Measurements from ENCODE around the gene TLCD3B.
"Not testable (repeated sequence)": the region's sequence is repeated elsewhere in the genome, so short reads cannot be mapped to it uniquely, and the experiment has no call there.

TLCD3B gene

DNA sequence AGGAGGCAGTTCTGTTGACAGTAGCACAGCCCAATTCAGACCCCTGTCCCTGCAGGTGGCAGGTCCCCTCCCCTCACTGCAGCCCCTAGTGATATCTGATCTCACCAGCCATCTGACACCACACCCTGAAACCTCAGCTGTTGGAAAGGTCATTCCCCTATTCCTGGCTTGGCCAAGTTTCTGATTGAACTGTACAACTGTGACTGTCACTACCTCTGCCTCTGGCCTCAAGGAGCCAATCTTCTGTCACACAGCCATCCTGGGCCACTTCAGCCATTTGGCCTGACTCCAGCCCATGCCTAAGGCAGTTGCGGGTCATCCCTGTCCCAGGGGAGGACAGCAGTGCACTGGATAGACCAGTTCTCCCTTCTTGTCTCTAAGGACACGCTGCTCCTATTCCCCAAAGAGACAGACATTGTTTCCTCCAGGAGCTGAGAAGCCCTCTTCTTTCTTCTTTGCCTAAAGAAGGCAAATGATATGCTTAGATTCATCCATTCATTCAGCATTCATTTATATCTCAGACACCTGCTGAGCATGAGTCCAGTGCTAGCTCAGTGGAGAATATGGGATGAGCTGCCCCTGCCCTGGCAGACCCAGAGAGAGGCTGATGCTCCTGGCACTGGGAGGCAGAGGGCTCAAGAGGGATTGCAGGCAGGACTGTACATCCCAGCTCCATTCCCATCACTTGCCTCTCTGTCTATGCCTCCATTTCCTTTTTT lies 29.9 kb upstream of the TLCD3B start:
- no peak for DNase-seq

DNA sequence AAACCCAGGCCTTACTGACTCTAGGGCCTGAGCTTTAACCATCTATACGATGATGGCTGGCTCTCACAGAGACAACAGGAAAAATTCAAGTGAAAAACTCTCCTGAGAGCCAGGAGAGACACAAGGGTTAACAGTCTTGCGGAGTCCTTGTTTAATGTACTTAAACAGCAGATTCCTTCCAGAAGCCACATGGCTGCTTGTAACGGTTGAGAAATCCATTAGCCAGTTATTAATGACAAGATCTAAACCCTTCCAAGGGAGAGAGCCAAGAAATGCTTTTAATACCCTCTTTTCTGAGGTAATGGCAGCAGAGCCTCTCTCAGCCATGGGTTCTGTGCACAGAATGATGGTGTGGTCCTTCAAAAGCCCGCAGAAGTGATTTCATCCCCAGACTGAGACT lies 29.3 kb upstream of the TLCD3B start:
- DNase-seq = no peak

DNA sequence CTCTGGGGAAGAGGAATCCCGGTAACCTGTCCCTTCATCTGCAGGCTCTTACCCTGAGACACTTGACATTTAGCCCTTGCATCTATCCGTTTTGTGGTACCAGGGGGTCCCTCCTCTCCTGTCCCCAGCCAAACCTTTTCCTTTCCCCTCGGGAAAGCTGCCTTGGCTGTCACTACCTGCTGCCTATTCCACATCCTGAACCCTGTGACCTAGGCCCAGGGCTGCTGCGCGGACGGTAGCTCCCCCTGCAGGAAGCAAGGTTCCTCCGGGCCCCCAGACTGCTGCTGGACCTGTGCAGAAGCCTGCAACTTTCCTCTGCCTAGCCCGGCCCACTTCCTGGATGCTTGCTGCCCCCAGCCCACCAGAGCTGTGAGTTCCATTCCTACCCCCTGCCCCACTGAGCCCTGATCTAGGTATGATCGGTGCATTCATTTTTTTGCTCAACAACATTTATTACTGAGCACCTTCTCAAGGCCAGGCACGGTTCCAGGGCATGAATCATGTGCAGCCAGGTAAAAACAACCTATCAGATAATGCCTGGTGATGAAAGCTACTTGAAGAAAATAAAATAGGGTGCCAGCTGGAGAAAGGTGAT lies 24.0 kb upstream of the TLCD3B start:
- peak; percentile 48 for DNase-seq

DNA sequence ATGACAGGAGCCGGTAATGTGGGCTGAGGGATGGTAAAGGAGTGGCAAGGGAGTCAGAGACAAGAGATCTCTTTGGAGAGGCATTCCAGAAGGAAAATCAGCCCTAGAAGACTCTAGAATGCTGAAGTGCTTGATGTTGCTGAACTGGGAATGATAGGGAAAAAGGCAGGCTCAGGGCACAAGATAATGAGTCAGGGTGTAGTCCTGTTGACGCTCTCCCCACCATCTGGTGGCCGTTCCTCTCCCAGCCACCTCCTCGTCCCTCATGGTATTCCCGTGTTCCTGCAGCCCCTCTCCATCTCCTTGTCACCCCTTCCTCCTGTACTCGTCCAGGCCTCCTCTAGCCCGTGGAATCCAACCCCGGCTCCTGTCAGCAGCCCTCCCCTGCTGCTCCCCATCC lies 23.4 kb upstream of the TLCD3B start:
- no peak for DNase-seq

DNA sequence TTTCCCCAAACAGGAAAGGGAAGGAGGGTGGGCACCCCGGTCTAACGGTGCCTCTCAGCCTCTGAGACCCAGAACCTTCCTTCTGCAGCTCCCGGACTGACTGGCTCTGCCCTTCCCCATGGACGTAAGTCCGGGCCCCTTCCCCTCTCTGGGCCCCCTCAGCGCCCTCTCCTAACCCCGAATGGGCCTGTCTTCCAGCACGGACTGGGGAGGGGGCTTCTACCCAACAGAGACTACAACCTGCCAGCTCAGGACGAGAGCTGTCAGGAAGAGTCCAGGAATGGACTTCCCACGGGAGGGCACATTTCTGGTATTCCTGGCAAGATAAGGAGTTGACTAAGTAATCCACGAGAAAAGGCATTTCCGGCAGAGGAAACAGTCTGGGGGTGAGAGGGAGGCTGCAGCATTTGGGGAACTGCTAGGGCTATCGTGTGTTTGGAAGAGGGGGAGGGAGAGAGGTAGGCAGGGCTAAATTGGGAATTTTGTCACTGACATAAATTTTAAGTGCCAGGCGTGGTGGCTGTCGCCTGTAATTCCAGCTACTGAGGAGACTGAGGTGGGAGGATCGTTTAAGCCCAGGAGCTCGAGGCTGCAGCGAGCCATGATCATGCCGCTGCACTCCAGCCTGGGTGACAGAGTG lies 22.4 kb upstream of the TLCD3B start:
- no peak for DNase-seq

DNA sequence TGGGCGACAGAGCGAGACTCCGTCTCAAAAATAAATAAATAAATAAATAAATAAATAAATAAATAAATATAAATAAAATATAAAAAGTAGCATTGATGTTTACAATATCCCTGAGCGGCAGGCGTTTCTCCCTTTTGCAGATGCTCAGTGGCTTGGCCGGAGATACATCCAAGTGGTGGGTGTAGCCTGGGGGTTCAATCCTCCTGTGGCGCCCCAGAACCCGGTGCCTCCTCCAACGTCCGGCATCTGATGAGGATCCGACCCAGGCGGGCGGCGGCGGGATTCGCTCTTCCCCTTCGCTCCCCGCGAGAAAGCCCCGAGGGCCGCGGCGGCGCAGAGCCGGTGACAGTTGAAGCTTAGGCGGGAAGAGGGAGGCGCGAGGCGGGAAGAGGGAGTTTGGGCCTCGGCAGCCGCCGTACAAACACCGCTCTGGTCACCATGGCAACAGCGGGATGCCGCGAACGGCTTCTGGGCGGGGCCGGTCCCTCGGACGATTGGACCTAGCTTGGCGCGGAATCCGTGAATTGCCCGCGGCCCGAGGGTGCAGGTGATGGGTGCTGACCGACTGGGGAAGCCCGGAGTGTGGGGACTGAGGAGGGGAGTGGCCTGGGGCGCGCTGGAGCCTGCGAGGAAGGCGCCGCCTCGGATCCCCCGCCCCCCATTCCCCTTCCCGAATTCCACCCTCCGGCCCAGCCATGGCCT lies 21.8 kb upstream of the TLCD3B start:
- peak; percentile 94 for DNase-seq

DNA sequence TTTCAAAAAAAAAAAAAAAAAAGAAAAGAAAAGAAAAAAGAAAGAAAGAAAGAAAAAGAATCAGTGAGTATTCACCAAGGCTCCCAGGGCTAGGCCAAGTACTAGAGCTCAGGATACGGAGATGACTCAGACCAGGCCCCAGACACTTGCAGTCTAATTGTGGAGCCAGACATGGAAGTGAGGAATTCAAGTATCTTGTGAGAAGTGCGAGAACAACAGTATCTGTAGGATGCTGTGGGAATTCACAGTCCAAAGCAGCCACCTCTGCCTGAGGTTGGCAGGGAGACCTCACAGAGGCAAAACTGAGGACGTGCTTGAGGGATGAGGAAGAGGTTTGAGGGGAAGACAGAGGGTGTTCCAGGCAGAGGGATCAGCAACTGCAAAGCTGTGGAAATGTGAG lies 20.4 kb upstream of the TLCD3B start:
- DNase-seq = no peak

DNA sequence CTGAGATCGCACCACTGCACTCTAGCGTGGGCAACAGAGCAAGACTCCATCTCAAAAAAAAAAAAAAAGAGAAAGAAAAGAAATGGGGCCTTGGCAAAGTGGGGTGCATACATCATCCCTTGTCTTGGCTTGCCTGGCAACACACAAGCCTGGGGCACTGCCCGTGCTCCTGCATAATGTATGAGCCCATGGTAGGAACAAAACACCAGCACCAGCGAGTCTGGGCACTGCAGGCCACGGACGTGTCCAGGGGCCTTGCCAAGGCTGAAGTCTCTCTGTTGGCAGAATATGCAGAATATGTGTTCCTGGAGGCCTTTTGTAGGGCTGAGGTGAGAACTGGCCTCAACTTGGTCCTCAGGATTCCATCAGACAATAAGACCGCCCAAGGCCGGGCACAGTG lies 18.8 kb upstream of the TLCD3B start:
- DNase-seq = no peak

DNA sequence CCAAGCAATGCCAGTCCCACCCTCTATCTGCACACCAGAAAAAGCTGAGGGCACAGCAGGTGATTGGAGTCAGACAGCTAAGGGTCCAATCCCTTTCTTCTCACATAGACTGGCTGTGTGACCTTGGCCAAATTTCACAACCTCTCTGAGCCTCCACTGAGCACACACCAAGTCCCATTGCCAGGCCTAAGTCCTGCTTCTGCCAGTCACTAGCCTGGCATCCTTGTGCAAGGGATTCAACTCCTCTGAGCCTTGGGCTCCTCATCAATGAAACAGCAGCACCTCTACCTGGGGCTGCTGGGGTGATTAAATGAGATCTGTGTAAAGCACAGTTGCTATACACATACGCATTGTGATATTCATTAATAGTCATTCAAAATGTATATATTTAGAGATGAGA lies 15.5 kb upstream of the TLCD3B start:
- DNase-seq = no peak

DNA sequence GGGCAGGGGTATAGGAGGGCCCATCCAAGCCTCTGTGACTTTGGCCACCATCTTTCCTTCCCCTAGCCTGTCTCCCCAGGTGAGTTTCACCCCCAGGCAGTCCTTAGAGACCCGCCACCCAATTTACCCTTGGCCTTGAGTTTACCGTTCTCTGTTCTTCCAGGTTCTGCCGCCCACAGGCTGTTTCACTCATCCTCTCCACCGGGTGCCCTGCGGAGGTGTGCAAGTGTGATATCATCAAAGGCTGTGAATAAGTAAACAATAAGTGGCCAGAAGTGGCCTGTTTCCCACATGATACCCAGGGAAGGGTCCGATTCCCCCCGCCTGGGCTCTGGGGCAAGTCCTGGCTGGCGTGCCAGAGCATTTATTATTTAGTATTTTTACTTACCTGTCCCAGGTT lies 15.1 kb upstream of the TLCD3B start:
- DNase-seq = no peak

DNA sequence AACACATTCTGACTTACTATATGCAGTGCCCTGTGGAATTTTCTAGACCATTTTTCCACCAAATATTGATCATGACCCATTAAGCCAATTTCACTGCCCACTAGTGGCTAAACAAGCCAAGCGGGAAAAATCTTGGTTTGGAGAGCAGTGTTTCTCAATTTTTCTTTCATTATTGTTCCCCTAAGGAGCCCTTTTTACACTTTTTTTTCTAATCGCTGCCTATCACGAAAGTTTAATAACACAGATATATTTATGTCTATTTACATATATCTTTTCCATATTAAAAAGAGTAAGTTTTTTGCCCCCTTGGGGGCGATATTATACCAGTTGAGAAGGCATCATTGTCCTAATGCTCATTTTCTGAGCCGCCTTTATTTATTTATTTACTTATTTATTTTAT lies 10.8 kb upstream of the TLCD3B start:
- no peak for DNase-seq

DNA sequence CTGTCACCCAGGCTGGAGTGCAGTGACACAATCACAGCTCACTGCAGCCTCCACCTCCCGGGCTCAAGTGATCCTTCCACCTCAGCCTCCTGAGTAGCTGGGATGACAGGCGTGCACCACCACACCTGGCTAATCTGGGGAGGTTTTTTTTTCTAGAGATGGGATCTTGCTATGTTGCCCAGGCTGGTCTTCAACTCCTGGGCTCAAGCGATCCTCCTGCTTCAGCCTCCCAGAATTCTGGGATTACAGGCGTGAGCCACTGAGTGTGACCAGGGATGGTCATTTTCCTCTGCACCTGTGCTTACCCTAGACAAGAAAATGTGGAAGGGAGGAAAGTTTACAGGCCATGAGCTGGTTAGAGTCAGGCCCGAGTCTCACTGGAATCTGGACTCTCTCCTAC lies 9.6 kb upstream of the TLCD3B start:
- DNase-seq = not testable (repeated sequence)

DNA sequence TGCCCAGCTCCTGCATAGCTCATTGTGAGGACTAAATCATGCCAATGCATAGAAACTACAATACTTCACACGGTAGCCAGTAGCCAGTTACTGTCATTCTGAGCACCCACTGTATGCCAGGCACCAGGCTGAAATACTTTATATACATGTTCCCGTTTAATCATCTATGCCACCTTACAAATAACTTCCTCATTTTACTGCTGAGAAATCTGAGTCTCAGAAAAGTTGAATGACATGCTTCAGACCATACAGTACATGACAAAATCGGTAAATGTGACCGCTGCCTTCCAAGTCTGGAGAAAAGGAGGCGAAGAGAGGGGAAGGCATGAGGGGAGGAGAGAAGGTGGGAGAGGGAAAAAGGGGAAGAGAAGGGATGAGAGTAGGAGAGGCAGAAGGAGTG lies 9.2 kb upstream of the TLCD3B start:
- no peak for DNase-seq

DNA sequence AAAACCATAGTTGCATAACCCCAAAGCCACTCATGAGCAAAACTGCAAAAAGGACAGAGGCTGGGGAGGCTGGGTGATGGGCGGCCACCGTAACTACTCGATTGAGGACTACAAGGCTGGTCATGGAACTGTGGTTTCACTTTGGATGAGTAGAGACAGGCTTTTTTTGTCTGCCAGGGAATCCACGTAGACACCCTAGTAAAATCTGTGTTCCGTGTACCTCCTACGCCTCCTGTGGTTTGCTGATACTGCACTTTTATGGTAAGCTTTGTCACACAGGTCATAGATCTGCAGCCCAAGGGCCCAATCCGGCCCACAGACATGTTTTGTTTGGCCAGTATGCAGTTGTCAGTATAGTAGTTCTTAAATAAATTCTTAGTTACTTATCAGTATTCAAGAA lies 2.2 kb upstream of the TLCD3B start:
- DNase-seq = no peak

DNA sequence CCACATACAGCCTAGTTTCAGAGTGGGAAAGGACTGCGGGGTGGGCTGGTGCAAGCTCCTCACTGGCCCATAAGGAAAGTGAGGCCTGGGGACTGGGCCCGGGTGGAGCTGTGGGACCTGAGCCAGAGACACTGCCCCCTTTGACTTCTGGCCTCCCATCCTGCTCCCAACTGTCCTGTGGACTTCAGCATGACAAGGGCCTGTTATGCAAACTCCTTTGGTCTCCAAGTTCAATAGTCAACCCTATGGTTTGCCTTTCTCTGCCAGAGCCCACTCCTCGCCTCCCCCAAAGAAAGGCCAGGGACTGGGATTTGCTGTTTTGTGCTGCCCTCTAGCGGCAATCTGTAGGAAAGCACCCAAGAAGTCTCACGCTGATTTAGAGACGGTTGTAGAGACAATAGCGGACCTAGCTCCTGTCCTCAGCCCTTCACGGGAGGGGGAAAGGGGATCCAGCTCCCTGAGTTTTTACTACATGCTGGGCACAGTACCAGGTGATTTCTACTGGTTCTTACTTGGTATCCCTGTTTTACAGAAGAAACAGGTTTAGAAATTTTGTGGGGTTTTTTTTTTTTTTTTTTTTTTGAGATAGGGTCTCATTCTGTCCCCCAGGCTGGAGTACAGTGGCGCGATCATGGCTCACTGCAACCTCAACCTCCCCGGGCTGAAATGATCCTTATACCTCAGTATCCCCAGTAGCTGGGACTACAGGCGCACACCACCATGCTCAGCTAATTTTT lies 1.2 kb upstream of the TLCD3B start:
- DNase-seq = peak; percentile 62

DNA sequence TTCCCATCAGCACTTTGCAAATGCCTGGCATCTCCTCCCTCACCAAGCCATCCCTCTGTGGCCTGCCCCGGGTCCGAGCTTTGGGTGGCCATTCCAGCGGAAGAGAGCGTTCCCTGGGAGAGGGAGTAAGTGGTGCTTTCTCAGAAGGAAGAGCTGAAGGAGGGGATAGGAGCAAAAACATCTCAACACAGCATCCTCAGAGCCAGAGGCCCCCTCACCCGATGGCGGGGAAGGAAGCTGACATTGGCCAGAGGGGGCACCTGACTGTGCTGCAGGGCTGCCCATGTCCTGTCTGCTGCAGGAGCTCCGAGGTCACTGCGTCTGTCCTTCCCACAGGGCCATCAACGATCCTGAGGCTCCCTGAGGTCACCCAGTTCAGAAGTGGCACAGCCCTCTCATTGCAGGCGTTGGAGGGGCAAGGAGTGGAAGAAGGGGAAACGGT lies 427 bp upstream of the TLCD3B start:
- no peak for DNase-seq

DNA sequence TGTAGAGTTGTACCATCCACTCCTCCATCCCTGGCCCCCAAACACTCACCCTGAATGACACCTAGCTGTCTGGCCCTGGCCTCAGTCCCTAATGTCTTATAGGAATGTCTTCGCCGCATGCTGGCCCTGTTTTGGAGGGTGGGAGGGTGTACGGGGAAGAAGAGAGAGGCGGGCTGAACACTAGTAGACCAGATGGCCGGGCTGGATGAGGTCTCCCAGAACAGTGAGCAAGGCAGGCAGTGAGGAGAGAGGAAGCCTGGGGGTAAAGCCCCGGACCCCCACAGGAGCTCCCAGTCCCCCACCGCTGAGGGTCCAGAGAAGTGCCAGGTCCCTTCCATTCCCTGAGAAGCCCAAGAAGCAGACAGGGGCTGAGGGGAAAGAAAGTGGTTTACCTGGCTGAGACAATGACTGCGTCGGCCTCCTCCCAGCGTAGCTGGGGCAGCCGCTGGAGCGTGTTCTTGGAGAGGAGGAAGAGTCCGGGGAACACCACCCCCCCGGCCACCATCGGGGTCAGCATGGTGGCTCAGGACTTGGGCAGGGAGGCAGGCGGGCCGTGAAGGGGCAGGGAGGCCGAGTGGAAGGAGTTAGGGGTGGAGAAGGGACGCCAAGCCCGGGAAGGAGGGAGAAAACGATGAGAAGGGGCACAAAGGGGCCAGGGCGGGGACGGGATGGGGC lies 923 bp downstream of the TLCD3B start:
- no peak for DNase-seq

DNA sequence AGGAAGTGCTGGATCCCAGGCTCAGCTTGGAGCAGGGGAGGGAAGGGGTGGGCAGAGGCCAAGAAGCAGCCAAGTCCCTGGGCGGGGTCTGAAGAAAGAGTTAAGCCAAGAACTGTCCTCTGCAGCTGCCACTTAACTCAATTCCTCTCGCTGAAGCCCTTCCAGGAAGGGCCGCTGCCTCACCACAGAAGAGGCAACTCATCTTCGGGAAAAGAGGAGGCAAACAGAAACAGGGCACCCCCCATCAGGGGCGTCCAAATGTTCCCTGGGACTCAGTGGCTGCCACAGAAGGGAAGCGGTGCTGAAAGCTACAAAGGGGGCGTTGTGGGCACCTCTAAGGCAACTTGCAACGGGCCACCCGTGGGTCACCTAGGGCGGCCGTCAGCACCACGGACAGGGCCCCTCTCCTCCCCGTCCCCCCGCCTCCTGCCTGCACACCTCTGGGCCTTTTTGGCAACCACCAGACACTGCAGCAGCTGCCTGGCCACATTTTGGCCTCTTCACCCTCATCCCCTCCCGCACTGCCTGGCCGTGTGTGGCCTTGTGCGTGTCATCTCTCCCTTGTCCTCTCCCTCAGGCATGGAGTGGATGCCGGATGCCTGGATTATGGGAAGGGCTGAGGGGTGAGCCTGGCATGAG lies 2.5 kb downstream of the TLCD3B start:
- no peak for DNase-seq

DNA sequence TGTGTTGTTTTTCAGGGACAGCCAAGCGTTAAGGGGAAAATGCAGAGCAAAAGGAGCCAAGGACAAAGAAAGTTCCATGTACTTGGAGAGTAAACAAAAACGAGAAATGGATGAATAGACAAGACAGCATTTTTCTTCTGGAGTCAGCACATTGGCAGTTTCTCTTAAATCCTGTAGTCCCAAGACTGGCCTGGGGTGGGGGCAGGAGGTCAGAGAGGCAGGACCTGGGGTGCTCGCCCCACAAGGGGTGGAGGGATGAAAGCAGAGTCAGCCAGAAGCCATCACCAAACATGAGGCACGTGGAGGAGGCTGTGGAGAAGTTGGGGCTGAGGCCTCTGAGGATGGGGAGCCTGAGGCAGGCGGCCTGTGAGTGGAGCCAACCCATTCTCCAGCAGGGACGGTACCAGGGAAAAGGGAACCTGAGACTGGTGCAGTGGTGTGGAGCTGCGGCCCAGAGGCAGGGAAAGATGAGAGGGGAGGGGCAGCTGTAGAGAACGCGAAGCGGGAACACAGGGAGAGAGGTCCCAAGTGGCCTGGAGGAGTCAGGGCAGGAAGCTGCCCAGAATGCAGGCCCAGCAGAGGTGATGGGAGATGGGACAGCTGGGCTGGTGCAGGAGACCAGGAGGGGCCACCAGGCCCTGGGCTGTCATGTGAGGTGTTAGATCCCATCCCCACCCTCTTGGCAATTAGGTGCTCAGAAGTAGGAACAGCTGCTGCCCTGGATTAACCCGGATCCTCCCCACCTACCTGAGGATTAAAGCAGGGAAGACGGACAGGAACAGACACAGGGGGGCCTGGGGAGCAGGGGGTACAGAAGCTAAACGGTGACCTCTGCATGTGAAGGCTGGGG lies 3.3 kb downstream of the TLCD3B start:
- no peak for DNase-seq

DNA sequence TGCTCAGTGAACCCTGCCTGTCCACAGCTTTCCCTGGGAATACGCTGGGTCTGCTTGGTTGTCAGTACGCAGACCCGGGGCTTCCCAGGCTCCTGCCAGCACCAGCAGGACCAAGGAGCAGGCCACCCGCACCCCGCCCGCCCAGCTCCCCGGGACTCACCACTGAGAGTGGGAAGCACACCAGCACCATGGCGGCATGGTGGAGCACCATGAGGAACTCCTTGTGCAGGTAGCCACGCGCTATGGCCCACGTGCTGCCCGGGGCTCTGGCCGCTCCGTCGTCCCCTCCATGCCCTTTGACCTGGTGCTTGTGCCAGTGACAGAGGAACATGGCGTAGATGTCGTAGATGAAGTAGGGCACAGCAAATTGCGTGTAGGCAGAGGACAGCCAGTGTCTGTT lies 4.6 kb downstream of the TLCD3B start:
- DNase-seq = no peak

DNA sequence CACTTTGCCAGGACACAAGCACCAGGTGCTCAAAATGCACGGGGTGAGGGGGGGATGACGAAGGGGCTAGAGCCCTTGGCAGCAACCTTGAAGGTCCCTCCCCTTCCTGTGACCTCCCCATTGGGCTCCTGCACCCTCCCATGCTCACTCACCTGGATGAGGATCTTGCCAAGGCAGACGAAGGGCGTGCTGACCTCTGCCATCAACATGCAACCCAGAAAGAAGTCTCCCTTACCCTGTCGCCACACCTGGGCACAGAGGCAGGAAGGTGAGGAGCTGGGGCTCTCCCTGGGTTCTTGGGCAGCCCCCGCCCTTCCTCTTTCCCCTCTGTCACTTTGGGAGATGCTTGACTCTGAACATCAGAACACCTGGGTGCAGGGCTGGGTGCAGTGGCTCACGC lies 5.5 kb downstream of the TLCD3B start:
- DNase-seq = no peak

Data from activated CD4-positive, CD25-positive, alpha-beta regulatory T cell treated with anti-CD3 and anti-CD28 coated beads, Interleukin-2, amount 50 U/mL, for 72 hours (primary cell).